ENCODE data around the gene NOL9. TPM values are rescaled to one million over a fixed set of nuclear protein-coding genes. Genes with fewer than 3 reads are reported as not detected.

NOL9 gene
- total and polyA plus RNA-seq, 2 donors (not counting 3 experiments of a cell fraction or from before 2014, with no cell fraction given), result 14.1 to 42.9 TPM

DNA sequence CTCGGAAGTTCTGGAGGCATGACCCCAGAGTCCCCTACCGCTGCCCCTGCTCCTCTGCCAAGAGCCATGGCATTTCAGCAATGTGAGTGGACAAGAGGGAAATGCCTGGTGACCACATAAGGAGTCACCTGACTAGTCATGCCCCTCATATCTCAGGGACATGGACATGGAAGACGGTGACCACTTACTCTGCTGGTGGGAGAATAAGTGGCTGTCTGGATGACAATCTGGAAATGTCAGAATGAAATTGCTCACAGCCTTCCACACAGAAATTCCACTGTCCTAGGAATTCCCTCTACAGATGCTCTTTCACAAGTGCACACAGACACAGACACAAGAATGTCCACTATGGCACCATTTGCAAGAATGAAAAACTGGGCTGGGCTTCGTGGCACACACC is 38.5 kb downstream of the NOL9 start:
- dilution Hi-C loops (cut with MboI; ENCODE audit: extremely low pct_ligation_motif_present, low sequenced_read_pairs), result no loop called here
- ChIA-PET POLR2A (no interaction called here), CTCF (interaction anchor here (1.0 to 4.5 kb wide), 2 partner anchors 8 to 25 kb away, joined by 3 to 32 read pairs; no protein-coding TSS in a partner anchor)
- Histone ChIP-seq H3K4me3 (replicated peaks in 1 of 3; ENCODE audit: insufficient read depth in 1 of 3, low read depth in 1 of 3, low read length in 3 of 3) (no peak overlapping the region), H4K20me1 (replicated peaks; ENCODE audit: control insufficient read depth, extremely low read depth, insufficient read depth, low read length) (no peaks in the 10 kb centered on the region), H3K9me1 (replicated peaks; ENCODE audit: control insufficient read depth, extremely low read depth, insufficient read depth, low read length) (no peaks in the 10 kb centered on the region), H3K27me3 (ENCODE audit: control insufficient read depth in 2 of 2, insufficient read depth in 2 of 2, low read length in 2 of 2) (no peaks in the 10 kb centered on the region), H3K9me3 (replicated peaks; ENCODE audit: control insufficient read depth, insufficient read depth, low read length) (no peaks in the 10 kb centered on the region), H2AFZ (ENCODE audit: low read depth, low read length) (no peak overlapping the region), H3K27ac (ENCODE audit: insufficient read depth, low read depth, low read length) (no peak overlapping the region), H3K36me3 (ENCODE audit: control insufficient read depth in 2 of 2, extremely low read depth in 1 of 2, insufficient read depth in 2 of 2, low read length in 2 of 2) (no peaks in the 10 kb centered on the region), H3K79me2 (ENCODE audit: control insufficient read depth, insufficient read depth, low read length) (no peaks in the 10 kb centered on the region), H3K9ac (replicated peaks; ENCODE audit: extremely low read depth, insufficient read depth, low read length) (no peak overlapping the region), H3K4me1 (ENCODE audit: control insufficient read depth, extremely low read depth, insufficient read depth, low read length) (no peaks in the 10 kb centered on the region), H3K4me2 (ENCODE audit: insufficient read depth, low read length) (no peak overlapping the region)
- no TSS peak for BruUV-seq (replicated peaks)
- intact Hi-C loops (cut with micrococcal nuclease), result no loop called here
- FAIRE-seq, result no peak
- DNase-seq (ENCODE audit: low read depth, low spot score), result no peak
- no peak for TF ChIP-seq GATA2 (IDR thresholded peaks at IDR 0.05; ENCODE audit: insufficient read depth, insufficient read length, low read depth, low read length)
- TF ChIP-seq JUN (IDR thresholded peaks at IDR 0.05; ENCODE audit: borderline replicate concordance, insufficient read depth, insufficient read length, low read depth), result no peak
- TF ChIP-seq CTCF (IDR thresholded peaks at IDR 0.05; ENCODE audit: extremely low read depth in 1 of 2, insufficient read depth in 1 of 2, low read depth in 1 of 2, low read length in 2 of 2), result no peak
- no peak for TF ChIP-seq POLR2AphosphoS5 (IDR thresholded peaks at IDR 0.05; ENCODE audit: insufficient read depth, low read depth, low read length)
- TF ChIP-seq EZH2 (IDR thresholded peaks at IDR 0.05; ENCODE audit: borderline replicate concordance, low read depth, low read length, severe bottlenecking), result no peak
- TF ChIP-seq MAX (IDR thresholded peaks at IDR 0.05; ENCODE audit: insufficient read depth, insufficient read length), result no peak
- no peak for TF ChIP-seq FOS (IDR thresholded peaks at IDR 0.05; ENCODE audit: borderline replicate concordance, insufficient read depth, low read length)
- no peak for TF ChIP-seq POLR2A (IDR thresholded peaks at IDR 0.05; ENCODE audit: low read depth, low read length)
- no peak for TF ChIP-seq MYC (IDR thresholded peaks at IDR 0.05; ENCODE audit: low read depth, low read length)

All from endothelial cell of umbilical vein (primary cell).